PC-9 (cell line): Measurements from ENCODE around the gene CCDC106.

Experiments
- EZH2 ChIP-seq: fragments of 200-600 bp; sonication (generic); IDR thresholded peaks from 2 replicates; pipeline ENCODE4 v1.8.0; 2017; ENCODE audit warnings: antibody characterized with exemption, low read depth
- TF ChIP-seq, protein P1 (sequence below): fragments of 200-600 bp; sonication (generic); conservative IDR thresholded peaks from 2 replicates; pipeline ENCODE4 v1.6.1; 2017; ENCODE audit warnings: mixed run types, antibody characterized with exemption, mild to moderate bottlenecking, moderate library complexity

DNA sequence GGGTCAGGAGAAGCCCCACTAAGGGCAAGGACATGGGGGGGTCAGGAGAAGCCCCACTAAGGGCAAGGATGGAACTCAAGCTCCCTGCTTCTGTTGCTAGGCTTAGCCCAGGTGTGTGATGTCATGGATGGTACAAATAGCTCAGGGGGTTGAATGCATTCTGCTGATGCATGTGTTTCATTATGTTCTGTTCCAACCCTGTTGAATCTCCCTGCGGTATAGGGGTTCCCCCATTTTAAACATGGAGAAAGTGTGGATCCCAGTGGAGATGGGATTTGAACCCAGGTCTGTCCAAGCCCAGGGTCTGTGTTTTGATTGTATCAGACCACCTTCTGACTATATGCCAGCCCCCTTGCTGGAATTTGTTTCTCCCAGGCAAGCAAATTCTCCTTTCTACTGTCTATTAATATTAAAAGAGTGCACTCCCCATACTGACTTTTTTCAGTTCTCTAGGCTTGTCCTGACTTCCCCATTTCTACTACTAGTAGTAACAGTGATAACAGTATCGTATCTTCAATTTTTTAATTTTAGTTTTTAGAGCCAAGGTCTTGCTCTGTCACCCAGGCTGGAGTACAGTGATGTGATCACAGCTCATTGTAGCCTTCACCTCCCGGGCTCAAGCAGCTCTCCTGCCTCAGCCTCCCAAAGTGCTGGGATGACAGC, 35.9 kb upstream of the CCDC106 start:
- TF ChIP-seq, protein P1, sequence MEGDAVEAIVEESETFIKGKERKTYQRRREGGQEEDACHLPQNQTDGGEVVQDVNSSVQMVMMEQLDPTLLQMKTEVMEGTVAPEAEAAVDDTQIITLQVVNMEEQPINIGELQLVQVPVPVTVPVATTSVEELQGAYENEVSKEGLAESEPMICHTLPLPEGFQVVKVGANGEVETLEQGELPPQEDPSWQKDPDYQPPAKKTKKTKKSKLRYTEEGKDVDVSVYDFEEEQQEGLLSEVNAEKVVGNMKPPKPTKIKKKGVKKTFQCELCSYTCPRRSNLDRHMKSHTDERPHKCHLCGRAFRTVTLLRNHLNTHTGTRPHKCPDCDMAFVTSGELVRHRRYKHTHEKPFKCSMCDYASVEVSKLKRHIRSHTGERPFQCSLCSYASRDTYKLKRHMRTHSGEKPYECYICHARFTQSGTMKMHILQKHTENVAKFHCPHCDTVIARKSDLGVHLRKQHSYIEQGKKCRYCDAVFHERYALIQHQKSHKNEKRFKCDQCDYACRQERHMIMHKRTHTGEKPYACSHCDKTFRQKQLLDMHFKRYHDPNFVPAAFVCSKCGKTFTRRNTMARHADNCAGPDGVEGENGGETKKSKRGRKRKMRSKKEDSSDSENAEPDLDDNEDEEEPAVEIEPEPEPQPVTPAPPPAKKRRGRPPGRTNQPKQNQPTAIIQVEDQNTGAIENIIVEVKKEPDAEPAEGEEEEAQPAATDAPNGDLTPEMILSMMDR: no peak
- no peak for TF ChIP-seq EZH2
